Measurements from ENCODE around the gene LLGL1.

- TF ChIP-seq CTCF (conservative IDR thresholded peaks at IDR 0.05; ENCODE audit: low read depth, low read length) (no peak), EZH2 (IDR thresholded peaks at IDR 0.05; ENCODE audit: low read length, unreplicated experiment) (no peak)
These were observed 15.9 kb downstream of the LLGL1 start for GRCh38 chr17:18241229-18241871.
